Right cardiac atrium (tissue), 5 donors: ENCODE results near the gene UBE2G1. TPM values are rescaled to one million over a fixed set of nuclear protein-coding genes. Genes with fewer than 3 reads are reported as not detected.
A peak's percentile ranks its signal among the peaks of the same experiment; 100 is the strongest.

Experiments used
- ATAC-seq, 2 donors: fragments of 200-7000 bp; cut with Tn5 transposase; one replicate each; pipeline versions ENCODE4 v1.8.0 to v1.9.1; 2020; ENCODE audit warnings: moderate library complexity in 2 of 2, mild to moderate bottlenecking in 1 of 2
- DNase-seq, 3 donors: peaks; one replicate each; pipeline ENCODE4 v3.0.0-alpha.2; 2020
- H3K27ac ChIP-seq: one replicate; pipeline ENCODE4 v1.5.1; 2013; ENCODE audit warnings: mild to moderate bottlenecking, low read length, control low read depth, moderate library complexity
- H3K27me3 ChIP-seq: one replicate; pipeline ENCODE4 v1.6.1; 2013; ENCODE audit not compliant: control insufficient read depth, insufficient read depth
- H3K4me1 ChIP-seq: one replicate; pipeline ENCODE4 v1.6.1; 2013; ENCODE audit warnings: low read length; ENCODE audit not compliant: control insufficient read depth, insufficient read depth
- H3K4me3 ChIP-seq: one replicate; pipeline ENCODE4 v1.5.1; 2013; ENCODE audit warnings: low read length, control low read depth
- H3K9me3 ChIP-seq: one replicate; pipeline ENCODE4 v1.6.1; 2013; ENCODE audit warnings: low read length; ENCODE audit not compliant: control insufficient read depth
- WGBS: extraction: QIAGEN DNeasy Blood & Tissue Kit; methylation state at CpG from one replicate; pipeline ENCODE4 v1.1.7; 2013; 5-methylcytosine and 5-hydroxymethylcytosine counted together
- intact Hi-C, 4 donors: fragments of 100-400 bp; cut with DNase I; formaldehyde crosslinking; loops; one replicate each; pipeline versions ENCODE4 v1.11.0 to v1.14.0; 2022 to 2023
- polyA plus RNA-seq: library from polyadenylated mRNA; stranded (reverse); fragments of 200-250 nt; gene quantifications from one replicate; pipeline ENCODE4 v1.2.3, GENCODE V29; 2013
- total RNA-seq, 4 donors: library from RNA; stranded (reverse); fragmentation: NEBNext Ultra II Directional; extraction: Animal tissue kit (Norgen Biotek cat#: 25700); gene quantifications; one replicate each; pipeline ENCODE4 v1.2.1, GENCODE V29; 2021
- donor health status: healthy with polysubstance abuse.
- donor health status: DM: no; HTN: yes; CAD: no.
- donor health status: DM: no; HTN: no; CAD: no.
- donor health status: DM: no; HTN: yes; CAD: no; lungs with severe emphysema.
- donor health status: DM: yes; HTN: yes; CAD: no.

UBE2G1 gene
- total and polyA plus RNA-seq, 5 donors: 24.0 to 55.1 (median 51.2) TPM

DNA sequence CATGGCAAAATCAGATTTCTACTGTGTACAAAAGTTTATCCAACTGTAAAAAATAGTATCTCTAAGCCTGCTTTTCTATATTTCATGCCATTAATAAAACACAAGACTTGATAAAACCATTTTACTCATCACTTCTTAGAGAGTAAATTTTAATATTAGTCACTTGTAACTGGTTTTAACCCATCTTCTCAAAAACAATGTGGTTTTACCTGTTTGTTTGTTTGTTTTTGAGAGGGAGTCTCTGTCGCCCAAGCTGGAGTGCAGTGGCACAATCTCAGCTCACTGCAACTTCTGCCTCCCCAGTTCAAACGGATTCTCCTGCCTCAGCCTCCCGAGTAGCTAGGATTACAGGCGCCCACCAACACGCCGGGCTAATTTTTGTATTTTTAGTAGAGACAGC lies 32.1 kb downstream of the UBE2G1 start:
- H3K4me1 ChIP-seq: peaks cover 4% of the 10 kb centered on the region
- intact Hi-C loops: no loop called here
- H3K27me3 ChIP-seq: no peaks in the 10 kb centered on the region
- H3K4me3 ChIP-seq: no peak overlapping the region
- no peak for ATAC-seq
- H3K27ac ChIP-seq: no peak overlapping the region
- WGBS: 94% methylated on average over 6 of the region's 6 CpGs
- H3K9me3 ChIP-seq: no peaks in the 10 kb centered on the region
- no peak for DNase-seq

DNA sequence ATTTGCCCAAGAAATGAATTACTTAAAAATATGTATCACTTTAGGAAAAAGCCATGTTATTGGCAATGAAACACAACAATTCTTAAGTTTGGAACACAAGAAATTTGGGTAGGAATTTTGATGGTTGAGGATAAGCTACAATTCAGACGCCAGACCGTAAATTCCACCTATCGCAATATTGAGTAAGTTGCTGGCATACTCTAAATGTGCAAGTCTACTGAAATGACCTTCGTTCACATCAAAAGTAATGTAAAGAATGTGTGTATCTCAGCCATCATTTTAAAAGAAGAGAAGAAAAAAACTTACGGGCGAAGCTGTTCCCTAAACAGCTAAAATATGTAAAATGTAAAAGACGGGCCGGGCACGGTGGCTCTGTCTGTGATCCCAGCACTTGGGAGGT lies 33.4 kb downstream of the UBE2G1 start:
- H3K9me3 ChIP-seq: no peaks in the 10 kb centered on the region
- no peaks in the 10 kb centered on the region for H3K27me3 ChIP-seq
- DNase-seq: no peak
- intact Hi-C loops: no loop called here
- H3K4me1 ChIP-seq: peaks cover 2% of the 10 kb centered on the region
- 94% methylated on average over 9 of the region's 9 CpGs for WGBS
- no peak overlapping the region for H3K4me3 ChIP-seq
- H3K27ac ChIP-seq: no peak overlapping the region
- ATAC-seq: no peak

DNA sequence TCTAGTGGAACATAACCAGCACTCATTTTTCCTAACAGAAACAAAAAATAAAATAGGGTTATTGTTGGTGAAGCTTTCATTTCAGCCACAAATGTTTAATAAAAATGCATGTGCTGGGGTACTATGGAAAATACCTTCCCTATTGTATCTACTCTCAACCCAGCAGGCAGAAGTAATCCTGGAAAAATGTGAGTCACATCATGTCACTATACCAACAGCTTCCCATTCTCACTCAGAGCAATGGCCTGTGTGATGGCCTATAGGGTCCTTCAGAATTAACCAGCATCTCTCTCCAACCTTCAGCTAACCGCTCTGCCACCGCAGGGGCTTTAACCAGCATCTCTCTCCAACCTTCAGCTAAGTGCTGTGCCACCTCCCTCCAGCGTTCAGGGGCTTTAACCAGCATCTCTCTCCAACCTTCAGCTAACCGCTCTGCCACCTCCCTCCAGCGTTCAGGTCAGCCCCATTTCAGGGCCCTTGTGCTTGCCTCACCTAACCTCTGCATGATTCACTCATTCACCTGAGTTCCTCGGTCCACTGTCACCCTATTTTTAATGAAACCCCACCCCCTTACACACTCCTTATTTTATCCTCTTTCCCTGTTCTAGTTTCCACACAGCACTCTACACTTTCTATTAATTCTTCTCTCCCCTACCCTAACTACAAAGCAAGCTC lies 34.0 kb downstream of the UBE2G1 start:
- Histone ChIP-seq H3K4me1 (peaks cover 2% of the 10 kb centered on the region), H3K4me3 (no peak overlapping the region), H3K27ac (no peak overlapping the region), H3K27me3 (no peaks in the 10 kb centered on the region), H3K9me3 (no peaks in the 10 kb centered on the region)
- peak in 1 of 2 donors; percentile 48 for ATAC-seq
- 85% methylated on average over 6 of the region's 6 CpGs for WGBS
- intact Hi-C loops: no loop called here
- no peak for DNase-seq

DNA sequence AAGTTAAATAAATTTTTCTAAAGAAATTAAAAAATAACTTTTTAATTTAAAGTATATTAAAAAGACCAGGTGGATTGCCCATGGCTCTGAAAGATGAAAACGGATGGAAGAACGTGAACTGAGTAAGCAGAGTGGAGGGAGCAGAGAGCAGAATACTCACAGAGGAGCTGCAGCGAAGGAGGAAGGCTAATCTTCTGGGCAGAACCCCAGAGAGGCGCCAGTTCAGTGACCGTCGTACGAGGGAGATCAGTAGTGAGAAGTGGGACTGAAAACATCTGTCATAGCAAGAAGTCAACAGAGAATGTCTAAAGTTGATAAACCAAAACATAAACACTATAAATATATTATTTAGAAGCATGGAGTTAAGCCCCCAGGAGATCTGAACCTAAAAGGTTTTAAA lies 34.9 kb downstream of the UBE2G1 start:
- Histone ChIP-seq H3K4me3 (no peak overlapping the region), H3K4me1 (peaks cover 2% of the 10 kb centered on the region), H3K27me3 (no peaks in the 10 kb centered on the region), H3K27ac (no peak overlapping the region), H3K9me3 (no peaks in the 10 kb centered on the region)
- 26% methylated on average over 7 of the region's 7 CpGs for WGBS
- peak in 1 of 2 donors; percentile 65 for ATAC-seq
- intact Hi-C loops: no loop called here
- DNase-seq: no peak

DNA sequence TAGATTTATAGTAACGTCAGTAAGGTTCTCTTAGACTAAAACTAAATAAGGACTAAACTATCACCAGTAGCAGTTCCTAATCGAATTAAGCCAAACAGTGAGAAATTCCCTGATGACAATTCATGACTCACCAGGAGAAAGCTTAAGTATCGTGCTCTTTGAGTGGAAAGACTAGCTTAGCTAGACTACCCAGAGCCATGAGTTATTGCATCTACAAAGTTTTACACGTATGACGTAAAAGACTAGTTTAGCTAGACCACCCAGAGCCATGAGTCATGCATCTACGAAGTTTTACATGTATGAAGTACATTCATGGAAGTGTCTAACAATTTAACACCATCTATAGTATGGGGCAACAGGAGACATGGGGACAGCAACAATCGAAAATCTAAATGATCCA lies 36.6 kb downstream of the UBE2G1 start:
- no peak for ATAC-seq
- Histone ChIP-seq H3K27ac (no peak overlapping the region), H3K4me1 (peaks cover 2% of the 10 kb centered on the region), H3K27me3 (no peaks in the 10 kb centered on the region), H3K9me3 (no peaks in the 10 kb centered on the region), H3K4me3 (no peak overlapping the region)
- intact Hi-C loops: no loop called here
- no peak for DNase-seq
- WGBS: 66% methylated on average over 7 of the region's 7 CpGs

DNA sequence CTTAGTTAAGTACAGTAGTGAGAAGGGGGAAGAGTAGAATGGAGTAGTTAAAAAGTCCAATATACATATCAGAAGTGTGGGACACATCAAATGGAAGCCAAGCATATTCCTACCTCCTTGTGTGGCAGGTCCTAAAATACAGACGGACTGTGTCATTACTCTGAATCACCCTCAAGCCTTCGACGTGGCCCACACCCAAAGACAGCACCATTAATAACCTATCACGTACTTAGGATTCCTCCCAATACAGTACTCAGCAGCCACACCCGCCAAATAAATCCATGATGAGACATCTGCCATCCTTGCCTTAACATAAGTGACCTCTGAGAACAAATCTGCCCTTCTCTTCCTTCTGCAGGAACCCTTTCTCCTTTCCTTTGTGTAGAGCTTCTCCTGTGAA lies 38.9 kb downstream of the UBE2G1 start:
- Histone ChIP-seq H3K4me1 (peaks cover 2% of the 10 kb centered on the region), H3K27ac (peak overlapping the region; percentile 62), H3K27me3 (no peaks in the 10 kb centered on the region), H3K9me3 (no peaks in the 10 kb centered on the region), H3K4me3 (no peak overlapping the region)
- intact Hi-C loops: no loop called here
- peak; percentile 74 to 90 for ATAC-seq
- peak in 1 of 3 donors; percentile 23 for DNase-seq
- 54% methylated on average over 5 of the region's 5 CpGs for WGBS

DNA sequence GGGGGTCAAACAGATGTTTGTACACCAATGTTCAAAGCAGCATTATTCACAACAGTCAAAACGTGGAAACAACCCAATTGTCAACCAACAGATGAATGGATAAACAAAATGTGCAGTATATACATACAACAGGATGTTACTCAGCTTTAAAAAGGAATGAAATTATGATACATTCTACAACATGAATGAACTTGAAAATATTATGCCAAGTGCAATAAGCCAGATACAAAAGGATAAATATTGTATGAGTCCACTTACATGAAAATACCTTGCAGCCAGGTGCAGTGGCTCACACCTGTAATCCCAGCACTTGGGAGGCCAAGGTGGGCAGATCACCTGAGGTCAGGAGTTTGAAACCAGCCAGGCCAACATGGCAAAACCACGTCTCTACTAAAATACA lies 39.9 kb downstream of the UBE2G1 start:
- 89% methylated on average over 2 of the region's 2 CpGs for WGBS
- Histone ChIP-seq H3K9me3 (no peaks in the 10 kb centered on the region), H3K27me3 (no peaks in the 10 kb centered on the region), H3K27ac (no peak overlapping the region), H3K4me1 (peaks cover under 1% of the 10 kb centered on the region), H3K4me3 (no peak overlapping the region)
- DNase-seq (no peak), ATAC-seq (no peak)
- intact Hi-C loops: no loop called here

DNA sequence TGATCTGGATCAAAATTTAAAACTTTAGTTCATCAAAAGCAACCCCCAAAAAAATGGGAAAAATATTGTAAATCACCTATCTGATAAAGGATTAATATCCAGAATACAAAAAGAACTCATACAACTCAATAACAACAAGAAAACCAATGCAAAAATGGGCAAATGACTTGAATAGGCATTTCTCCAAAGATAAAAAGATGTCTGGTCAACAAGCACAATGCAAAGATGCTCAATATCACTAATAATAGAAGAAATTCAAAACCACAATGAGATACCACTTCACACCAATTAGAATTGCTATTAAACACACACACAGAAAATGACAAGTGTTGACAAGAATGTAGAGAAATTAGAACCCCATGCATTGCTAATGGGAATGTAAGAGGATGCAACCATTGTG lies 40.4 kb downstream of the UBE2G1 start:
- Histone ChIP-seq H3K4me3 (no peak overlapping the region), H3K9me3 (no peaks in the 10 kb centered on the region), H3K4me1 (no peaks in the 10 kb centered on the region), H3K27me3 (no peaks in the 10 kb centered on the region), H3K27ac (no peak overlapping the region)
- intact Hi-C loops: no loop called here
- no peak for DNase-seq
- ATAC-seq: no peak

DNA sequence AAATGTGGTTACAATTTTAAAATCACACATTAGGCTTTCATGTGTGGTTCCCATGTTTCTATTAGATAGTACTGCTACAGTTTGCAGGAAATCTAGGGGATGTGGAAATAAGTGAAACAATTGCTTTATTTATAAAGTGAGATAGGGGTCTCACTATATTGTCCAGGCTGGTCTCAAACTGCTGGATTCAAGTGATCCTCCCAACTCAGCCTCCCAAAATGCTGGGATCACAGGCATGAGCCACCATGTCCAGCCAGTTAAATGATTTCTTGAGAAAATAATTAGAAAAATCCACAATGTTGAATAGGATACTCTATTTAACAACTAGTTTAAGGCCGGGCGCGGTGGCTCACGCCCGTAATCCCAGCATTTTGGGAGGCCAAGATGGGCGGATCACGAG lies 42.0 kb downstream of the UBE2G1 start:
- Histone ChIP-seq H3K4me3 (no peak overlapping the region), H3K27ac (no peak overlapping the region), H3K9me3 (no peaks in the 10 kb centered on the region), H3K4me1 (peaks cover under 1% of the 10 kb centered on the region), H3K27me3 (no peaks in the 10 kb centered on the region)
- intact Hi-C loops: no loop called here
- WGBS: 98% methylated on average over 7 of the region's 7 CpGs
- ATAC-seq: no peak
- no peak for DNase-seq

DNA sequence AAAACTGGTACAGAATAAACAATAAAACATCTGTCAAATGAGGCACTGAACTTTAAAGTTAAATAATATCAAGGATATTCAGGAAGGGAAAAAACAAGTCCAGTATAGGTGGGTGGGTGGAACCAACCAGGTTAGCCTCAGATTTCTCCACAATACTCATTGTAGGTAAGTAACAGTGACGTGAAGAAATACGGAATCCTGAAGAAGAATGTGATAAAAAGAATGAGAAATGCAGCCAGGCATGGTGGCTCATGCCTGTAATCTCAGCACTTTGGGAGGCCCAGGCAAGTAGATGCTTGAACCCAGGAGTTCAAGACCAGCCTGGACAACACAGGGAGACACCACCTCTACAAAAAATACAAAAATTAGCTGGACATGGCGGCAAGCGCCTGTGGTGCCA lies 47.3 kb downstream of the UBE2G1 start:
- Histone ChIP-seq H3K27ac (no peak overlapping the region), H3K4me3 (no peak overlapping the region), H3K9me3 (no peaks in the 10 kb centered on the region), H3K4me1 (peaks cover 8% of the 10 kb centered on the region), H3K27me3 (no peaks in the 10 kb centered on the region)
- ATAC-seq (no peak), DNase-seq (no peak)
- intact Hi-C loops: no loop called here
- WGBS: 92% methylated on average over 4 of the region's 4 CpGs

DNA sequence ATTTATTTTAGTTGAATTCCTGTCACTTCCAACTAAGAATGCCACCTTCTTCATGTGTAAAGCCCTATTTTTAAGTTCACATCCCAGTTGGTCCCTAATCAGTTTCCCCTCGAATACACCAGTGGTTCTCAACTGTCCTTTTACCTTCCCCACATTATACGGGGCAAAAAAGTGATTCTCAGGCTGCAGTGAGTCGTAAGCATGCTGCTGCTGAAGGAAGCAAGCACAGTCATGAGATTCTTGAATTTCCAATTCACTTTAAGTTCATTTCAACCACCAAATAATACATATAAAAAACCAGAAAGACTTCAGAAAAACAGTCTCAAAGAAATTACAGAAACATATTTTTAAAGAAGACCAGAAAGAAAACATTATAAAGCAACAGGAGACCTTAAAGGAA lies 47.9 kb downstream of the UBE2G1 start:
- Histone ChIP-seq H3K4me3 (no peak overlapping the region), H3K27me3 (no peaks in the 10 kb centered on the region), H3K27ac (no peak overlapping the region), H3K4me1 (peaks cover 10% of the 10 kb centered on the region), H3K9me3 (no peaks in the 10 kb centered on the region)
- WGBS: 58% methylated on average over 3 of the region's 3 CpGs
- intact Hi-C loops: no loop called here
- ATAC-seq (no peak), DNase-seq (no peak)

DNA sequence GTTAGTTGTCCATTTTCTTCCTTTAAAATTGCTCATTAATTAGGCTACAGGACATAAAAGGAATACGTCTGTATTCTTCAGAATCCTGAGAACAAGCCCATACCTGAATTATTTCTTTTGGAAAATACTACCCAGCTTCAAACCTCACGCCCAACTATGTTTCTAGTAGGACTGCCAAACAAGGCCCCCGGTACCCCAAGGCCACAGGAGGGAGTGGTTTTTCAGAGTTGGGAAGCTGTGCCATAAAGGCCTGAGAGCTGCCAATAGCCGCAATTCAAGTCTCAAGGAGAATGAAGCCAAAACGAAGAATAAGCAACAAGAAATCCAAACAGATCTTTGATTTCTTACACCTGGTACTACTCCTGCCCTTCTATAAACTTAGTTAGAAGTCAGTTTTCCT lies 48.3 kb downstream of the UBE2G1 start:
- no peaks in the 10 kb centered on the region for H3K9me3 ChIP-seq
- no peaks in the 10 kb centered on the region for H3K27me3 ChIP-seq
- no peak overlapping the region for H3K27ac ChIP-seq
- DNase-seq (peak in 1 of 3 donors; percentile 60), ATAC-seq (no peak)
- 51% methylated on average over 5 of the region's 5 CpGs for WGBS
- peaks cover 10% of the 10 kb centered on the region for H3K4me1 ChIP-seq
- intact Hi-C loops: no loop called here
- no peak overlapping the region for H3K4me3 ChIP-seq
